ENCODE data around the gene MGAT5B. TPM values are rescaled to one million over a fixed set of nuclear protein-coding genes. Genes with fewer than 3 reads are reported as not detected.

MGAT5B gene
- total and polyA plus RNA-seq, 2 experiments from 2014 or later, result 1.6 to 10.0 TPM

GRCh38 chr17:76922967-76923366 is 54.8 kb downstream of the MGAT5B start:
- Histone ChIP-seq H3K27ac (ENCODE audit: low read depth) (no peak overlapping the region), H3K4me2 (no peak overlapping the region), H3K4me1 (ENCODE audit: insufficient read depth) (no peaks in the 10 kb centered on the region), H3K9me2 (ENCODE audit: insufficient read depth) (no peaks in the 10 kb centered on the region), H2AFZ (no peak overlapping the region), H3K36me3 (ENCODE audit: insufficient read depth) (no peaks in the 10 kb centered on the region), H3K4me3 (no peak overlapping the region), H3K27me3 (ENCODE audit: insufficient read depth) (no peaks in the 10 kb centered on the region), H3K79me2 (replicated peaks; ENCODE audit: insufficient read depth) (no peaks in the 10 kb centered on the region), H3F3A (replicated peaks; ENCODE audit: low read depth) (0 out of 2 replicates have a peak, but pooled peaks cover 2% of the 10 kb centered on the region), H4K20me1 (replicated peaks; ENCODE audit: insufficient read depth) (no peaks in the 10 kb centered on the region)
- Mint-ChIP-seq H3K36me3 (ENCODE audit: low read depth) (no peaks in the 10 kb centered on the region), H3K4me3 (no peak overlapping the region), H3K27ac (no peak overlapping the region), H3K27me3 (ENCODE audit: insufficient read depth, low read depth, poor library complexity) (peaks cover 13% of the 10 kb centered on the region), H3K4me1 (peaks cover 19% of the 10 kb centered on the region), H3K9me3 (peaks cover 4% of the 10 kb centered on the region; the same call in 2 of the 3 replicates)
- TF ChIP-seq NANOG (IDR thresholded peaks at IDR 0.05; ENCODE audit: borderline replicate concordance) (no peak), REST (IDR thresholded peaks at IDR 0.05; ENCODE audit: unreplicated experiment) (no peak), ZNF462 (CRISPR knock-in tag; IDR thresholded peaks at IDR 0.05) (no peak), POLR2AphosphoS5 (IDR thresholded peaks at IDR 0.05; ENCODE audit: low read depth) (no peak)
- ATAC-seq, result no peak
- no peak for DNase-seq (ENCODE audit: low spot score)
